HEK293 (cell line): ENCODE measurements around the gene KARS1.

ENCODE experiments used
- KLF10 ChIP-seq: fragments of 450-650 bp; IDR thresholded peaks from 2 replicates; pipeline ENCODE4 v1.5.1; 2018; ENCODE audit warnings: missing biosample characterization, mild to moderate bottlenecking, missing genetic modification characterization
- SP3 ChIP-seq: fragments of 450-650 bp; formaldehyde crosslinking; IDR thresholded peaks from 2 replicates; pipeline ENCODE4 v1.5.1; 2016; ENCODE audit warnings: missing biosample characterization, missing genetic modification characterization
- ZNF202 ChIP-seq: fragments of 450-650 bp; formaldehyde crosslinking; IDR thresholded peaks from 2 replicates; pipeline ENCODE4 v1.5.1; 2016; ENCODE audit warnings: missing biosample characterization, missing genetic modification characterization, borderline replicate concordance
- ZNF274 ChIP-seq, 2 experiments: fragments of 200-500 bp in 1 of 2; fragments of 450-650 bp in 1 of 2; sonication (Bioruptor generic) in 1 of 2; formaldehyde crosslinking in 1 of 2; IDR thresholded peaks; 2 replicates each; pipeline versions ENCODE4 v1.5.1 to v1.6.1; 2014 to 2016; ENCODE audit warnings: borderline replicate concordance in 1 of 2, inconsistent platforms in 1 of 2, low read length in 1 of 2, missing biosample characterization in 1 of 2, missing genetic modification characterization in 1 of 2
- ZNF354C ChIP-seq: fragments of 450-650 bp; formaldehyde crosslinking; IDR thresholded peaks from 2 replicates; pipeline ENCODE4 v1.5.1; 2016; ENCODE audit warnings: missing biosample characterization, missing genetic modification characterization, low read depth, borderline replicate concordance
- ZNF391 ChIP-seq: fragments of 450-650 bp; formaldehyde crosslinking; IDR thresholded peaks from 2 replicates; pipeline ENCODE4 v1.5.1; 2016; ENCODE audit warnings: low read depth, missing biosample characterization, missing genetic modification characterization, borderline replicate concordance
- ZNF600 ChIP-seq: fragments of 450-650 bp; formaldehyde crosslinking; IDR thresholded peaks from 2 replicates; pipeline ENCODE4 v1.5.1; 2016; ENCODE audit warnings: missing biosample characterization, missing genetic modification characterization
- ZNF629 ChIP-seq: fragments of 450-650 bp; formaldehyde crosslinking; IDR thresholded peaks from 2 replicates; pipeline ENCODE4 v1.5.1; 2017; ENCODE audit warnings: missing biosample characterization, missing genetic modification characterization
- ZNF76 ChIP-seq: fragments of 450-650 bp; formaldehyde crosslinking; IDR thresholded peaks from 2 replicates; pipeline ENCODE4; 2016; ENCODE audit warnings: low read depth, missing biosample characterization, missing genetic modification characterization, borderline replicate concordance
- TF ChIP-seq, protein P1 (sequence below): IDR thresholded peaks from 2 replicates; pipeline ENCODE4 v1.6.1; 2011; ENCODE audit warnings: mild to moderate bottlenecking, low read depth, low read length, borderline replicate concordance

Gene KARS1

DNA sequence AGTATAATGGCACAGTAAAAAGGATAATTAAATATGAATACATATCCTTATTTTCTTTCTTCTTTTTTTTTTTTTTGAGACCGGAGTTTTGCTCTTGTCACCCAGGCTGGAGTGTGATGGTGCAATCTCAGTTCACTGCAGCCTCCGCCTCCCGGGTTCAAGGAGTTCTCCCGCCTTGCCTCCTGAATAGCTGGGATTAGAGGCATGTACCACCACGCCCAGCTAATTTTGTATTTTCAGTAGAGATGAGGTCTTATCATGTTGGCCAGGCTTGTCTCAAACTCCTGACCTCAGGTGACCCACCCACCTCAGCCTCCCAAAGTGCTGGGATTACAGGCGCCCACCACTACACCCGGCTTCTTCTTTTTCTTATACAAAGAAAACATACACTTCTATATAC is 69.3 kb downstream of the KARS1 start (continued):
- TF ChIP-seq ZNF76 (tag by site-specific recombination) = no peak
- TF ChIP-seq ZNF629 (tag by site-specific recombination) = no peak
- TF ChIP-seq KLF10 (tag by site-specific recombination) = no peak
- no peak for TF ChIP-seq ZNF202 (tag by site-specific recombination)
- TF ChIP-seq ZNF600 = no peak
- no peak for TF ChIP-seq ZNF274 (IDR thresholded peaks at IDR 0.05; ENCODE audit: low read length)
- TF ChIP-seq ZNF274 (tag by site-specific recombination; IDR thresholded peaks at IDR 0.05; ENCODE audit: borderline replicate concordance) = no peak
- TF ChIP-seq ZNF391 (tag by site-specific recombination) = no peak
- TF ChIP-seq ZNF354C (tag by site-specific recombination) = no peak
- TF ChIP-seq, protein P1, sequence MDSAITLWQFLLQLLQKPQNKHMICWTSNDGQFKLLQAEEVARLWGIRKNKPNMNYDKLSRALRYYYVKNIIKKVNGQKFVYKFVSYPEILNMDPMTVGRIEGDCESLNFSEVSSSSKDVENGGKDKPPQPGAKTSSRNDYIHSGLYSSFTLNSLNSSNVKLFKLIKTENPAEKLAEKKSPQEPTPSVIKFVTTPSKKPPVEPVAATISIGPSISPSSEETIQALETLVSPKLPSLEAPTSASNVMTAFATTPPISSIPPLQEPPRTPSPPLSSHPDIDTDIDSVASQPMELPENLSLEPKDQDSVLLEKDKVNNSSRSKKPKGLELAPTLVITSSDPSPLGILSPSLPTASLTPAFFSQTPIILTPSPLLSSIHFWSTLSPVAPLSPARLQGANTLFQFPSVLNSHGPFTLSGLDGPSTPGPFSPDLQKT = no peak
- no peak for TF ChIP-seq SP3 (tag by site-specific recombination)
- TF ChIP-seq, all 188 proteins: peak for 0
